GM21360 (cell line): ENCODE results near the gene ST8SIA4.

Experiments
- ATAC-seq: cut with Tn5 transposase; IDR thresholded peaks from one replicate; pipeline ENCODE4 v1.9.1; 2021; ENCODE audit warnings: mild to moderate bottlenecking, moderate library complexity; ENCODE audit not compliant: unreplicated experiment

Gene ST8SIA4

GRCh38 chr5:100832252-100833230 is 70.5 kb downstream of the ST8SIA4 start:
- ATAC-seq = no peak

GRCh38 chr5:100828898-100829356 is 74.2 kb downstream of the ST8SIA4 start:
- ATAC-seq = no peak

- peak; percentile 80 for ATAC-seq
Measured at GRCh38 chr5:100828071-100828897, 74.8 kb downstream of the ST8SIA4 start.

GRCh38 chr5:100827481-100827889 is 75.6 kb downstream of the ST8SIA4 start:
- peak; percentile 13 for ATAC-seq

GRCh38 chr5:100826133-100826532 is 76.9 kb downstream of the ST8SIA4 start:
- ATAC-seq = peak; percentile 25

- no peak for ATAC-seq
Measured at GRCh38 chr5:100824635-100825034, 78.4 kb downstream of the ST8SIA4 start.

- ATAC-seq = no peak
Measured at GRCh38 chr5:100823812-100824211, 79.3 kb downstream of the ST8SIA4 start.

- ATAC-seq = no peak
Measured at GRCh38 chr5:100821751-100822150, 81.3 kb downstream of the ST8SIA4 start.

GRCh38 chr5:100818340-100818739 is 84.7 kb downstream of the ST8SIA4 start:
- no peak for ATAC-seq

GRCh38 chr5:100803397-100803796 is 99.7 kb downstream of the ST8SIA4 start:
- ATAC-seq = no peak

GRCh38 chr5:100802208-100802607 is 100.9 kb downstream of the ST8SIA4 start:
- no peak for ATAC-seq

GRCh38 chr5:100800562-100800961 is 102.5 kb downstream of the ST8SIA4 start:
- peak; percentile 76 for ATAC-seq

- ATAC-seq = no peak
Measured at GRCh38 chr5:100799166-100799565, 103.9 kb downstream of the ST8SIA4 start.

- ATAC-seq = no peak
Measured at GRCh38 chr5:100797861-100798260, 105.2 kb downstream of the ST8SIA4 start.

GRCh38 chr5:100796851-100797250 is 106.2 kb downstream of the ST8SIA4 start:
- ATAC-seq = no peak

GRCh38 chr5:100794844-100795243 is 108.2 kb downstream of the ST8SIA4 start:
- ATAC-seq = no peak

- no peak for ATAC-seq
Measured at GRCh38 chr5:100794218-100794617, 108.9 kb downstream of the ST8SIA4 start.

- no peak for ATAC-seq
Measured at GRCh38 chr5:100792781-100793180, 110.3 kb downstream of the ST8SIA4 start.

- ATAC-seq = no peak
Measured at GRCh38 chr5:100791391-100791790, 111.7 kb downstream of the ST8SIA4 start.

GRCh38 chr5:100790951-100791350 is 112.1 kb downstream of the ST8SIA4 start:
- ATAC-seq = no peak

GRCh38 chr5:100790170-100790665 is 112.9 kb downstream of the ST8SIA4 start:
- ATAC-seq = peak; percentile 38
